ENCODE results near the gene GNG3.

- TF ChIP-seq CTCF (IDR thresholded peaks at IDR 0.05) (no peak), POLR2A (IDR thresholded peaks at IDR 0.05) (no peak)
Observed at GRCh38 chr11:62724171-62724570, 16.7 kb downstream of the GNG3 start.

All from uterus (tissue), 2 donors.